NCI-H345 (cell line): ENCODE results near the gene RNASE8.
A peak's percentile ranks its signal among the peaks of the same experiment; 100 is the strongest.
"Not testable (repeated sequence)": the region's sequence is repeated elsewhere in the genome, so short reads cannot be mapped to it uniquely, and the experiment has no call there.

Experiments used
- DNase-seq: peaks from one replicate; lab custom pipeline; 2025; lab: John Stamatoyannopoulos, UW

The RNASE8 gene

GRCh38 chr14:21030531-21030930, 27.1 kb upstream of the RNASE8 start:
- no peak for DNase-seq

GRCh38 chr14:21032326-21033132, 25.1 kb upstream of the RNASE8 start:
- no peak for DNase-seq

- no peak for DNase-seq
Observed at GRCh38 chr14:21033133-21033698, 24.4 kb upstream of the RNASE8 start.

GRCh38 chr14:21034707-21035106, 22.9 kb upstream of the RNASE8 start, which contains the start of gene RNASE13:
TSS of gene RNASE13 (minus strand) at chr14:21034807. CDS start at chr14:21034288, 519 bp downstream.
- DNase-seq = no peak

GRCh38 chr14:21036751-21037150, 20.9 kb upstream of the RNASE8 start:
- no peak for DNase-seq

GRCh38 chr14:21037156-21037555, 20.5 kb upstream of the RNASE8 start:
- no peak for DNase-seq

GRCh38 chr14:21038441-21039422, 18.9 kb upstream of the RNASE8 start:
- DNase-seq = no peak

GRCh38 chr14:21039585-21040369, 17.8 kb upstream of the RNASE8 start:
- DNase-seq = peak; percentile 27

GRCh38 chr14:21040370-21040925, 17.2 kb upstream of the RNASE8 start:
- DNase-seq = no peak

- DNase-seq = not testable (repeated sequence)
Observed at GRCh38 chr14:21040941-21041340, 16.7 kb upstream of the RNASE8 start.

- no peak for DNase-seq
Observed at GRCh38 chr14:21041676-21042433, 15.8 kb upstream of the RNASE8 start, which contains the start of gene RNASE7. TSS of gene RNASE7 (plus strand) at chr14:21042362. CDS start at chr14:21042993, 631 bp downstream.

GRCh38 chr14:21042918-21043317, 14.7 kb upstream of the RNASE8 start:
- DNase-seq = no peak

GRCh38 chr14:21043387-21043973, 14.1 kb upstream of the RNASE8 start:
- no peak for DNase-seq

GRCh38 chr14:21043974-21044618, 13.5 kb upstream of the RNASE8 start:
- DNase-seq = no peak

GRCh38 chr14:21047378-21047781, 10.2 kb upstream of the RNASE8 start:
- no peak for DNase-seq

GRCh38 chr14:21048638-21049037, 9.0 kb upstream of the RNASE8 start:
- DNase-seq = no peak

- DNase-seq = no peak
Observed at GRCh38 chr14:21049271-21049673, 8.3 kb upstream of the RNASE8 start.

- DNase-seq = no peak
Observed at GRCh38 chr14:21050597-21050996, 7.0 kb upstream of the RNASE8 start.
